K562 (cell line): ENCODE data around the gene MRPL52. TPM values are rescaled to one million over a fixed set of nuclear protein-coding genes. Genes with fewer than 3 reads are reported as not detected.

ENCODE experiments used
- CTBP1 ChIP-seq: fragments of 450-650 bp; IDR thresholded peaks from 2 replicates; pipeline ENCODE4 v1.6.1; 2016; ENCODE audit warnings: borderline replicate concordance
- DPF2 ChIP-seq: fragments of 450-650 bp; IDR thresholded peaks from 2 replicates; pipeline ENCODE4 v1.6.1; 2016
- FOXA1 ChIP-seq: fragments of 450-650 bp; IDR thresholded peaks from 2 replicates; pipeline ENCODE4 v1.6.1; 2016; ENCODE audit warnings: mild to moderate bottlenecking, borderline replicate concordance
- KAT7 ChIP-seq: sonication (generic); formaldehyde crosslinking; IDR thresholded peaks from 2 replicates; pipeline ENCODE4 v1.8.0; 2022; ENCODE audit warnings: missing genetic modification reagents, mild to moderate bottlenecking, borderline replicate concordance
- MGA ChIP-seq: fragments of 450-650 bp; IDR thresholded peaks from 2 replicates; pipeline ENCODE4 v1.6.1; 2016; ENCODE audit warnings: mild to moderate bottlenecking, moderate library complexity
- TRIM24 ChIP-seq, 2 experiments: fragments of 450-650 bp; IDR thresholded peaks; 2 replicates each; pipeline ENCODE4 v1.6.1; 2016
- ZSCAN29 ChIP-seq: fragments of 450-650 bp; IDR thresholded peaks from 2 replicates; pipeline ENCODE4 v1.6.1; 2017
- polyA plus RNA-seq, 8 experiments: library from polyadenylated mRNA; depleted of rRNA in 4 of 8; stranded (reverse) in 5 of 8; unstranded in 3 of 8; fragments of >200 nt; fragmentation: Nextera tagmentation in 2 of 8; fragmentation: Illumina TruSeq in 1 of 8; extraction: Ambion mirVana in 2 of 8; extraction: Trizol in 1 of 8; gene quantifications; 2 replicates each; pipeline versions ENCODE4 v1.2.1 to v1.2.3, GENCODE V29; 2011 to 2014; ENCODE audit warnings: inconsistent platforms in 1 of 8, missing spikeins in 1 of 8
- total RNA-seq, 7 experiments: library from RNA; depleted of rRNA in 6 of 7; stranded (reverse); fragments of >200 nt in 6 of 7; fragmentation: Illumina TruSeq in 2 of 7; extraction: Trizol in 2 of 7; gene quantifications; 2 replicates each; pipeline versions ENCODE4 v1.2.1 to v1.2.3, GENCODE V29; 2011 to 2021; ENCODE audit warnings: low replicate concordance in 1 of 7
- TF ChIP-seq, protein P1 (sequence below): IDR thresholded peaks from 2 replicates; pipeline ENCODE4 v1.6.1; 2014; ENCODE audit warnings: antibody characterized with exemption
- TF ChIP-seq, protein P2 (sequence below), 2 experiments: fragments of 450-650 bp; IDR thresholded peaks; 2 replicates each; pipeline ENCODE4 v1.6.1; 2018; ENCODE audit warnings: mild to moderate bottlenecking in 2 of 2, low read depth in 1 of 2; ENCODE audit not compliant: partially characterized antibody in 2 of 2

MRPL52 gene
- total and polyA plus RNA-seq, 9 of the 15 experiments (the other 6 are each of a cell fraction or from before 2014, with no cell fraction given): 56.5 to 213 (median 168) TPM

- TF ChIP-seq, protein P1, sequence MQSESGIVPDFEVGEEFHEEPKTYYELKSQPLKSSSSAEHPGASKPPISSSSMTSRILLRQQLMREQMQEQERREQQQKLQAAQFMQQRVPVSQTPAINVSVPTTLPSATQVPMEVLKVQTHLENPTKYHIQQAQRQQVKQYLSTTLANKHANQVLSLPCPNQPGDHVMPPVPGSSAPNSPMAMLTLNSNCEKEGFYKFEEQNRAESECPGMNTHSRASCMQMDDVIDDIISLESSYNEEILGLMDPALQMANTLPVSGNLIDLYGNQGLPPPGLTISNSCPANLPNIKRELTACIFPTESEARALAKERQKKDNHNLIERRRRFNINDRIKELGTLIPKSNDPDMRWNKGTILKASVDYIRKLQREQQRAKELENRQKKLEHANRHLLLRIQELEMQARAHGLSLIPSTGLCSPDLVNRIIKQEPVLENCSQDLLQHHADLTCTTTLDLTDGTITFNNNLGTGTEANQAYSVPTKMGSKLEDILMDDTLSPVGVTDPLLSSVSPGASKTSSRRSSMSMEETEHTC: no peak
- peak; percentile 57; the same call in 1 of the 2 replicates for TF ChIP-seq DPF2
- TF ChIP-seq MGA: no peak; the same call in 1 of the 2 replicates
- peak; percentile 74 for TF ChIP-seq FOXA1
- TF ChIP-seq, protein P2, sequence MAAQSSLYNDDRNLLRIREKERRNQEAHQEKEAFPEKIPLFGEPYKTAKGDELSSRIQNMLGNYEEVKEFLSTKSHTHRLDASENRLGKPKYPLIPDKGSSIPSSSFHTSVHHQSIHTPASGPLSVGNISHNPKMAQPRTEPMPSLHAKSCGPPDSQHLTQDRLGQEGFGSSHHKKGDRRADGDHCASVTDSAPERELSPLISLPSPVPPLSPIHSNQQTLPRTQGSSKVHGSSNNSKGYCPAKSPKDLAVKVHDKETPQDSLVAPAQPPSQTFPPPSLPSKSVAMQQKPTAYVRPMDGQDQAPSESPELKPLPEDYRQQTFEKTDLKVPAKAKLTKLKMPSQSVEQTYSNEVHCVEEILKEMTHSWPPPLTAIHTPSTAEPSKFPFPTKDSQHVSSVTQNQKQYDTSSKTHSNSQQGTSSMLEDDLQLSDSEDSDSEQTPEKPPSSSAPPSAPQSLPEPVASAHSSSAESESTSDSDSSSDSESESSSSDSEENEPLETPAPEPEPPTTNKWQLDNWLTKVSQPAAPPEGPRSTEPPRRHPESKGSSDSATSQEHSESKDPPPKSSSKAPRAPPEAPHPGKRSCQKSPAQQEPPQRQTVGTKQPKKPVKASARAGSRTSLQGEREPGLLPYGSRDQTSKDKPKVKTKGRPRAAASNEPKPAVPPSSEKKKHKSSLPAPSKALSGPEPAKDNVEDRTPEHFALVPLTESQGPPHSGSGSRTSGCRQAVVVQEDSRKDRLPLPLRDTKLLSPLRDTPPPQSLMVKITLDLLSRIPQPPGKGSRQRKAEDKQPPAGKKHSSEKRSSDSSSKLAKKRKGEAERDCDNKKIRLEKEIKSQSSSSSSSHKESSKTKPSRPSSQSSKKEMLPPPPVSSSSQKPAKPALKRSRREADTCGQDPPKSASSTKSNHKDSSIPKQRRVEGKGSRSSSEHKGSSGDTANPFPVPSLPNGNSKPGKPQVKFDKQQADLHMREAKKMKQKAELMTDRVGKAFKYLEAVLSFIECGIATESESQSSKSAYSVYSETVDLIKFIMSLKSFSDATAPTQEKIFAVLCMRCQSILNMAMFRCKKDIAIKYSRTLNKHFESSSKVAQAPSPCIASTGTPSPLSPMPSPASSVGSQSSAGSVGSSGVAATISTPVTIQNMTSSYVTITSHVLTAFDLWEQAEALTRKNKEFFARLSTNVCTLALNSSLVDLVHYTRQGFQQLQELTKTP (IDR thresholded peaks at IDR 0.05; ENCODE audit: low read depth in 1 of 2, partially characterized antibody in 2 of 2): no peak
- peak; percentile 36; the same call in 1 of the 2 replicates for TF ChIP-seq CTBP1
- no peak for TF ChIP-seq KAT7 (CRISPR knock-in tag)
- no peak for TF ChIP-seq ZSCAN29
- peak in 1 of 2 experiments; percentile 19; a peak in 1 of 4 replicates for TF ChIP-seq TRIM24 (IDR thresholded peaks at IDR 0.05)
Measured at GRCh38 chr14:22796087-22796707, 33.5 kb upstream of the MRPL52 start (continued).
